ENCODE results near the gene SYNE2. TPM values are rescaled to one million over a fixed set of nuclear protein-coding genes. Genes with fewer than 3 reads are reported as not detected.

SYNE2 gene
- total and polyA plus RNA-seq, 2 of the 8 experiments (the other 6 are each of a cell fraction or from before 2014, with no cell fraction given): 32.6 to 46.1 TPM

DNA sequence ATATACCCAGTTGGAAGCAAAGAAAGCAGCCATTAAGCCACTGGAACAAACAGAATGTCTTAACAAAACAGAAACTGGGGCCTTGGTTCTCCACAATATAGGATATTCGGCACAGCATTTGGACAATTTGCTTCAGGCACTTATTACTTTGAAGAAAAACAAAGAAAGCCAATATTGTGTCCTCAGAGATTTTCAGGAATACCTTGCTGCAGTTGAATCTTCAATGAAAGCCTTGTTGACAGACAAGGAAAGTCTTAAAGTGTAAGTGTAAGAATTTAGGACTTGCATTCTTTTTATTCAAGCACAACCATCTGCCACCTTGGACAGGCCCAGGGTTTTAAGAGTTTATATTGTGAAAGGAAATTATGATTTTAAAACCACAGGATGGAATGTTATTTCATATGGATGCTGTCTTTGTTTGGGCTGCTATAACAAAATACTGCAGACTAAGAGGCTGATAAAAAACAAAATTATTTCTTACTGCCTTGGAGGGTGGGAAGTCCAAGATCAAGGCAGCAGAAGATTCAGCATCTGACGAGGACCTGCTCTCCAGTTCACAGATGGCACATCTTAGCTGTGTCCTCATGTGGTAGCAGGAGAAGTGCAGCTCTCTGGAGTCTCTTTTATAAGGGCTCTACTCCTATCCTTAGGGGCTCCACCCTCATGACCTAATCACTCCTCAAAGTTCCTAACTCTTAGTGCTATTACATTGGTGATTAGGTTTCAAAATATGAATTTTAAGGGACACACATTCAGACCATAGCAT lies 197.0 kb downstream of the SYNE2 start:
- no peak overlapping the region for H4K91ac ChIP-seq (replicated peaks; ENCODE audit: insufficient read length, low read length)

More for the DNA sequence above, 197.0 kb downstream of the SYNE2 start:
- Histone ChIP-seq H2BK12ac (ENCODE audit: low read depth, low read length) (no peak overlapping the region), H3K27ac (ENCODE audit: low read depth, low read length) (no peak overlapping the region), H4K5ac (ENCODE audit: insufficient read length, low read depth, low read length) (no peak overlapping the region), H3K36me3 (ENCODE audit: control insufficient read depth in 2 of 4, insufficient read depth in 4 of 4, low read length in 3 of 4) (peaks cover 0 to 26% (median 3%) of the 10 kb centered on the region in 4 experiments; a peak in 3 of 8 replicates), H2BK20ac (ENCODE audit: low read length) (no peak overlapping the region), H3K23ac (ENCODE audit: insufficient read length) (no peak overlapping the region), H3K4me3 (ENCODE audit: extremely low read depth in 1 of 4, insufficient read depth in 2 of 4, low read depth in 3 of 4, low read length in 4 of 4) (no peak overlapping the region), H4K20me1 (replicated peaks in 1 of 2; ENCODE audit: control insufficient read depth in 1 of 2, insufficient read depth in 2 of 2, low read length in 2 of 2) (no peaks in the 10 kb centered on the region), H3K56ac (replicated peaks; ENCODE audit: insufficient read length, low read depth, low read length) (no peak overlapping the region), H3K18ac (ENCODE audit: extremely low read depth, low read length) (no peak overlapping the region), H3K4me2 (ENCODE audit: insufficient read depth in 1 of 2, low read depth in 2 of 2, low read length in 2 of 2) (no peak overlapping the region), H3K27me3 (replicated peaks in 1 of 4; ENCODE audit: control insufficient read depth in 3 of 4, extremely low read depth in 1 of 4, insufficient read depth in 3 of 4, low read length in 3 of 4) (no peaks in the 10 kb centered on the region), H2AFZ (ENCODE audit: low read length) (no peak overlapping the region), H2AK5ac (ENCODE audit: low read depth, low read length) (no peak overlapping the region), H3K79me2 (ENCODE audit: control insufficient read depth in 1 of 2, insufficient read depth in 2 of 2, low read length in 2 of 2) (no peaks in the 10 kb centered on the region), H4K8ac (ENCODE audit: extremely low read depth, insufficient read depth, low read length) (no peak overlapping the region), H3K4ac (replicated peaks; ENCODE audit: insufficient read length, low read depth, low read length) (no peak overlapping the region), H3K23me2 (ENCODE audit: low read depth, low read length) (no peaks in the 10 kb centered on the region), H3K4me1 (replicated peaks in 1 of 4; ENCODE audit: control insufficient read depth in 3 of 4, insufficient read depth in 4 of 4, low read length in 3 of 4) (no peaks in the 10 kb centered on the region; a peak in 2 of 7 replicates), H2BK15ac (ENCODE audit: low read length) (no peak overlapping the region), H3K14ac (ENCODE audit: insufficient read length) (no peak overlapping the region), H3K9me3 (ENCODE audit: insufficient read depth in 2 of 2, low read depth in 1 of 2, low read length in 1 of 2) (no peaks in the 10 kb centered on the region), H3K9ac (replicated peaks in 1 of 4; ENCODE audit: extremely low read depth in 1 of 4, low read depth in 3 of 4, low read length in 3 of 4) (no peak overlapping the region), H3K79me1 (ENCODE audit: low read depth, low read length) (no peaks in the 10 kb centered on the region), H2BK120ac (replicated peaks; ENCODE audit: low read depth, low read length) (no peak overlapping the region), H2BK5ac (ENCODE audit: low read depth, low read length) (no peak overlapping the region)
- POLR2A ChIA-PET (ENCODE audit: partially characterized antibody): no interaction called here
- FAIRE-seq (no peak), DNase-seq (ENCODE audit: low read depth in 1 of 2, low spot score in 2 of 2) (no peak)
- TF ChIP-seq EP300 (IDR thresholded peaks at IDR 0.05; ENCODE audit: borderline replicate concordance in 1 of 2, low read depth in 2 of 2, low read length in 2 of 2) (no peak), POU5F1 (IDR thresholded peaks at IDR 0.05; ENCODE audit: low read depth, low read length) (no peak), TCF12 (IDR thresholded peaks at IDR 0.05; ENCODE audit: low read depth, low read length) (no peak), BACH1 (IDR thresholded peaks at IDR 0.05; ENCODE audit: low read length) (no peak), NRF1 (IDR thresholded peaks at IDR 0.05; ENCODE audit: low read depth, low read length) (no peak), RXRA (IDR thresholded peaks at IDR 0.05; ENCODE audit: insufficient read depth, low read depth, low read length) (no peak), KDM1A (IDR thresholded peaks at IDR 0.05; ENCODE audit: borderline replicate concordance, low read length) (no peak), CHD2 (IDR thresholded peaks at IDR 0.05; ENCODE audit: low read length) (no peak), CREB1 (IDR thresholded peaks at IDR 0.05) (no peak), RNF2 (IDR thresholded peaks at IDR 0.05; ENCODE audit: borderline replicate concordance, low read depth, low read length, missing control alignments, poor library complexity, severe bottlenecking) (no peak)
- TF ChIP-seq, protein P1, sequence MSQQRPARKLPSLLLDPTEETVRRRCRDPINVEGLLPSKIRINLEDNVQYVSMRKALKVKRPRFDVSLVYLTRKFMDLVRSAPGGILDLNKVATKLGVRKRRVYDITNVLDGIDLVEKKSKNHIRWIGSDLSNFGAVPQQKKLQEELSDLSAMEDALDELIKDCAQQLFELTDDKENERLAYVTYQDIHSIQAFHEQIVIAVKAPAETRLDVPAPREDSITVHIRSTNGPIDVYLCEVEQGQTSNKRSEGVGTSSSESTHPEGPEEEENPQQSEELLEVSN (IDR thresholded peaks at IDR 0.05): no peak
- 85% methylated on average over 2 of the region's 2 CpGs; no CpG with 5 or more reads in 1 of the 2 experiments for WGBS, 2 experiments (ENCODE audit: extremely low coverage in 1 of 2, insufficient coverage in 1 of 2, insufficient read length in 1 of 2, insufficient replicate concordance in 2 of 2, low coverage in 1 of 2, low lambda C conversion rate in 2 of 2, missing lambda C conversion rate in 1 of 2)
- CTCF ChIA-PET (ENCODE audit: partially characterized antibody): no interaction called here

Measured in H1 (cell line).